Sigmoid colon (tissue), 7 donors: ENCODE measurements around the gene FBXW8. TPM values are rescaled to one million over a fixed set of nuclear protein-coding genes. Genes with fewer than 3 reads are reported as not detected.

Experiments used
- DNase-seq: peaks from one replicate; pipeline ENCODE4 v3.0.0-alpha.2; 2019
- H3K27ac ChIP-seq, 4 donors: fragments of 200-600 bp; sonication (generic); one replicate each; pipeline ENCODE4 v1.5.1; 2016 to 2019; ENCODE audit warnings: mild to moderate bottlenecking in 1 of 4
- H3K27me3 ChIP-seq, 3 donors: fragments of 200-600 bp; sonication (generic); one replicate each; pipeline ENCODE4 v1.5.1; 2019; ENCODE audit warnings: mild to moderate bottlenecking in 1 of 3
- H3K36me3 ChIP-seq, 4 donors: fragments of 200-600 bp; sonication (generic); one replicate each; pipeline ENCODE4 v1.5.1; 2016 to 2019
- H3K4me1 ChIP-seq, 4 donors: fragments of 200-600 bp; sonication (generic); one replicate each; pipeline ENCODE4 v1.5.1; 2017 to 2019
- H3K4me3 ChIP-seq, 4 donors: fragments of 200-600 bp; sonication (generic); one replicate each; pipeline ENCODE4 v1.5.1; 2017 to 2019; ENCODE audit warnings: mild to moderate bottlenecking in 2 of 4, moderate library complexity in 1 of 4
- H3K9me3 ChIP-seq, 4 donors: fragments of 200-600 bp in 3 of 4; sonication (generic) in 3 of 4; one replicate each; pipeline versions ENCODE4 v1.5.1 to v1.6.1; 2013 to 2019
- CTCF ChIP-seq, 4 experiments: fragments of 450-650 bp in 3 of 4; fragments of 200-600 bp in 1 of 4; IDR thresholded peaks; one replicate each; pipeline ENCODE4 v1.5.1; 2016 to 2019; ENCODE audit warnings: antibody characterized with exemption in 4 of 4, mild to moderate bottlenecking in 3 of 4, moderate library complexity in 2 of 4
- EP300 ChIP-seq, 4 donors: sonication (generic); formaldehyde crosslinking; IDR thresholded peaks; one replicate each; pipeline ENCODE4 v1.6.1; 2017; ENCODE audit warnings: antibody characterized with exemption in 4 of 4
- POLR2A ChIP-seq, 2 donors: fragments of 450-650 bp; IDR thresholded peaks; one replicate each; pipeline ENCODE4 v1.6.1; 2016; ENCODE audit warnings: antibody characterized with exemption in 2 of 2, mild to moderate bottlenecking in 2 of 2, moderate library complexity in 2 of 2
- POLR2AphosphoS5 ChIP-seq, 4 donors: sonication (generic); formaldehyde crosslinking; IDR thresholded peaks; one replicate each; pipeline ENCODE4 v1.6.1; 2017; ENCODE audit warnings: antibody characterized with exemption in 4 of 4
- WGBS, 2 donors: extraction: QIAGEN DNeasy Blood & Tissue Kit; methylation state at CpG; one replicate each; pipeline ENCODE4 v1.1.7; 2013; 5-methylcytosine and 5-hydroxymethylcytosine counted together
- intact Hi-C: fragments of 100-400 bp; cut with DNase I; formaldehyde crosslinking; loops from one replicate; pipeline ENCODE4 v1.15.1; 2023
- polyA plus RNA-seq, 3 donors: library from polyadenylated mRNA; stranded (reverse); fragments of 200-250 nt; gene quantifications; one replicate each; pipeline ENCODE4 v1.2.3, GENCODE V29; 2013
- total RNA-seq, 4 donors: library from RNA; depleted of rRNA; stranded (reverse); fragments of >200 nt; gene quantifications; one replicate each; pipeline ENCODE4 v1.1.0, GENCODE V29; 2016
- donor health status: healthy with polysubstance abuse.
- donor health status: Bipolar disorder and iron deficiency.
- donor health status: healthy.

Gene FBXW8
- total and polyA plus RNA-seq, 7 donors, result 2.3 to 19.1 (median 7.7) TPM

- peaks cover 0 to 9% (median 0%) of the 10 kb centered on the region in 4 donors for H3K36me3 ChIP-seq
- no peak overlapping the region for H3K27ac ChIP-seq
- WGBS, 2 donors, result 65 to 87% methylated on average over 10 of the region's 10 CpGs
- TF ChIP-seq CTCF (IDR thresholded peaks at IDR 0.05) (no peak), POLR2AphosphoS5 (IDR thresholded peaks at IDR 0.05) (no peak), POLR2A (IDR thresholded peaks at IDR 0.05) (no peak), EP300 (IDR thresholded peaks at IDR 0.05) (no peak)
- DNase-seq, result peak; percentile 22
- H3K27me3 ChIP-seq, result peaks cover 9 to 61% (median 37%) of the 10 kb centered on the region in 3 donors
- no peak overlapping the region for H3K4me3 ChIP-seq
- intact Hi-C loops, result no loop called here
- no peaks in the 10 kb centered on the region for H3K9me3 ChIP-seq
- H3K4me1 ChIP-seq, result peaks cover 0 to 16% (median 14%) of the 10 kb centered on the region in 4 donors
Measured at GRCh38 chr12:117034249-117034648, 123.5 kb downstream of the FBXW8 start.

GRCh38 chr12:117034701-117035151, 124.0 kb downstream of the FBXW8 start:
- peaks cover 0 to 5% (median 0%) of the 10 kb centered on the region in 4 donors for H3K36me3 ChIP-seq
- peak; percentile 58 for DNase-seq
- H3K4me3 ChIP-seq, result no peak overlapping the region
- H3K27ac ChIP-seq, result no peak overlapping the region
- intact Hi-C loops, result no loop called here
- H3K27me3 ChIP-seq, result peaks cover 9 to 64% (median 37%) of the 10 kb centered on the region in 3 donors
- peaks cover 0 to 16% (median 14%) of the 10 kb centered on the region in 4 donors for H3K4me1 ChIP-seq
- no peaks in the 10 kb centered on the region for H3K9me3 ChIP-seq
- TF ChIP-seq POLR2AphosphoS5 (IDR thresholded peaks at IDR 0.05) (no peak), CTCF (IDR thresholded peaks at IDR 0.05) (no peak), EP300 (IDR thresholded peaks at IDR 0.05) (no peak), POLR2A (IDR thresholded peaks at IDR 0.05) (no peak)
- 80 to 92% methylated on average over 17 of the region's 17 CpGs for WGBS, 2 donors

- no peaks in the 10 kb centered on the region for H3K36me3 ChIP-seq
- H3K9me3 ChIP-seq, result no peaks in the 10 kb centered on the region
- H3K4me3 ChIP-seq, result no peak overlapping the region
- H3K4me1 ChIP-seq, result peaks cover 0 to 16% (median 14%) of the 10 kb centered on the region in 4 donors
- no peak for TF ChIP-seq POLR2A (IDR thresholded peaks at IDR 0.05)
- no peak for TF ChIP-seq CTCF (IDR thresholded peaks at IDR 0.05)
- TF ChIP-seq POLR2AphosphoS5 (IDR thresholded peaks at IDR 0.05), result no peak
- TF ChIP-seq EP300 (IDR thresholded peaks at IDR 0.05), result no peak
- intact Hi-C loops, result no loop called here
- 70 to 81% methylated on average over 8 of the region's 8 CpGs for WGBS, 2 donors
- peaks cover 9 to 69% (median 37%) of the 10 kb centered on the region in 3 donors for H3K27me3 ChIP-seq
- H3K27ac ChIP-seq, result no peak overlapping the region
- DNase-seq, result peak; percentile 36
Measured at GRCh38 chr12:117035287-117035686, 124.5 kb downstream of the FBXW8 start.

- H3K4me3 ChIP-seq, result no peak overlapping the region
- no peaks in the 10 kb centered on the region for H3K36me3 ChIP-seq
- H3K9me3 ChIP-seq, result no peaks in the 10 kb centered on the region
- 84 to 90% methylated on average over 9 of the region's 9 CpGs for WGBS, 2 donors
- intact Hi-C loops, result no loop called here
- no peak for TF ChIP-seq EP300 (IDR thresholded peaks at IDR 0.05)
- TF ChIP-seq CTCF (IDR thresholded peaks at IDR 0.05), result no peak
- no peak for TF ChIP-seq POLR2A (IDR thresholded peaks at IDR 0.05)
- TF ChIP-seq POLR2AphosphoS5 (IDR thresholded peaks at IDR 0.05), result no peak
- DNase-seq, result peak; percentile 61
- peaks cover 0 to 16% (median 14%) of the 10 kb centered on the region in 4 donors for H3K4me1 ChIP-seq
- H3K27me3 ChIP-seq, result peaks cover 9 to 69% (median 37%) of the 10 kb centered on the region in 3 donors
- no peak overlapping the region for H3K27ac ChIP-seq
Measured at GRCh38 chr12:117036046-117036445, 125.3 kb downstream of the FBXW8 start.

GRCh38 chr12:117036547-117036946, 125.8 kb downstream of the FBXW8 start:
- Histone ChIP-seq H3K4me3 (no peak overlapping the region), H3K9me3 (no peaks in the 10 kb centered on the region), H3K36me3 (no peaks in the 10 kb centered on the region), H3K27ac (no peak overlapping the region), H3K4me1 (peaks cover 0 to 16% (median 14%) of the 10 kb centered on the region in 4 donors), H3K27me3 (peaks cover 9 to 69% (median 37%) of the 10 kb centered on the region in 3 donors)
- whole genome bisulfite sequencing, 2 donors, result 85 to 93% methylated on average over 13 of the region's 13 CpGs
- DNase-seq, result peak; percentile 52
- intact Hi-C loops, result no loop called here
- no peak for TF ChIP-seq POLR2AphosphoS5 (IDR thresholded peaks at IDR 0.05)
- TF ChIP-seq CTCF (IDR thresholded peaks at IDR 0.05), result no peak
